Mucosa of descending colon (tissue), 3 donors: ENCODE measurements around the gene COL4A6. TPM values are rescaled to one million over a fixed set of nuclear protein-coding genes. Genes with fewer than 3 reads are reported as not detected.

ENCODE experiments used
- ATAC-seq: fragments of 200-7000 bp; cut with Tn5 transposase; one replicate; pipeline ENCODE4 v1.9.1; 2020; ENCODE audit warnings: mild to moderate bottlenecking, moderate library complexity
- DNase-seq, 3 donors: peaks; one replicate each; pipeline ENCODE4 v3.0.0-alpha.2; 2020
- H3K36me3 ChIP-seq: fragments of 200-600 bp; one replicate; pipeline ENCODE4 v1.8.0; 2021; ENCODE audit warnings: low read depth, mild to moderate bottlenecking
- H3K4me1 ChIP-seq: fragments of 200-600 bp; one replicate; pipeline ENCODE4 v1.8.0; 2021; ENCODE audit warnings: low read depth, mild to moderate bottlenecking
- H3K4me3 ChIP-seq: fragments of 200-600 bp; one replicate; pipeline ENCODE4 v1.8.0; 2021; ENCODE audit warnings: mild to moderate bottlenecking
- H3K9me3 ChIP-seq: fragments of 200-600 bp; one replicate; pipeline ENCODE4 v1.8.0; 2021; ENCODE audit warnings: mild to moderate bottlenecking
- intact Hi-C, 2 donors: fragments of 100-400 bp; cut with DNase I in 1 of 2; cut with micrococcal nuclease in 1 of 2; formaldehyde crosslinking; loops; one replicate each; pipeline versions ENCODE4 v1.11.0 to v1.11.1; 2022; cut with DNase I, micrococcal nuclease
- total RNA-seq, 3 donors: library from RNA; stranded (reverse); fragmentation: NEBNext Ultra II Directional in 2 of 3; extraction: Animal tissue kit (Norgen Biotek cat#: 25700) in 2 of 3; gene quantifications; one replicate each; pipeline versions ENCODE4 v1.2.1 to v1.2.4, GENCODE V29; 2021 to 2023
- TF ChIP-seq, protein P1 (sequence below): fragments of 200-600 bp; IDR thresholded peaks from one replicate; pipeline ENCODE4 v1.8.0; 2022; ENCODE audit warnings: antibody characterized with exemption, mild to moderate bottlenecking
- donor health status: DM: no; HTN: no; CAD: no; lungs with moderate emphysema.
- donor health status: DM: no; HTN: no; CAD: no.
- donor health status: DM: no; HTN: yes; CAD: no.

Gene COL4A6
- total RNA-seq, 3 donors from 2014 or later, result 0.35 to 0.81 (median 0.77) TPM

DNA sequence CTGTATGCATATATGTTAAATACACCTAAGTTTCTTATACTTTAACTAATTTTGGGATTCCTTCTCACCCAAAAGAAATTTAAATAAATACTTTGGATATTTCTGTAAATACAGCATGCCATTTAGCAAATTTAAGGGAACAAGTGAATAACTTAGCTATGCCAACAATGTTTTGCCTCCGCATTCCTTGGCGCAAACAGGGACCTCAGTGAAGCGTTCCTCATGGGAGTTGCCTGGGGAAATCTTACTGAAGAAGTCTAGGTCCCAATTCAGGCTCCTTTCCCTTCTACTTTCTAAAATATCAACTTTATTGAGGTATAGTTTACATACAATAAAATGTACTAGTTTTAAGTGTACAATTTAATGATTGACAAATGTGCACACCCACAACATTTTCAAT lies 26.4 kb upstream of the COL4A6 start:
- TF ChIP-seq, protein P1, sequence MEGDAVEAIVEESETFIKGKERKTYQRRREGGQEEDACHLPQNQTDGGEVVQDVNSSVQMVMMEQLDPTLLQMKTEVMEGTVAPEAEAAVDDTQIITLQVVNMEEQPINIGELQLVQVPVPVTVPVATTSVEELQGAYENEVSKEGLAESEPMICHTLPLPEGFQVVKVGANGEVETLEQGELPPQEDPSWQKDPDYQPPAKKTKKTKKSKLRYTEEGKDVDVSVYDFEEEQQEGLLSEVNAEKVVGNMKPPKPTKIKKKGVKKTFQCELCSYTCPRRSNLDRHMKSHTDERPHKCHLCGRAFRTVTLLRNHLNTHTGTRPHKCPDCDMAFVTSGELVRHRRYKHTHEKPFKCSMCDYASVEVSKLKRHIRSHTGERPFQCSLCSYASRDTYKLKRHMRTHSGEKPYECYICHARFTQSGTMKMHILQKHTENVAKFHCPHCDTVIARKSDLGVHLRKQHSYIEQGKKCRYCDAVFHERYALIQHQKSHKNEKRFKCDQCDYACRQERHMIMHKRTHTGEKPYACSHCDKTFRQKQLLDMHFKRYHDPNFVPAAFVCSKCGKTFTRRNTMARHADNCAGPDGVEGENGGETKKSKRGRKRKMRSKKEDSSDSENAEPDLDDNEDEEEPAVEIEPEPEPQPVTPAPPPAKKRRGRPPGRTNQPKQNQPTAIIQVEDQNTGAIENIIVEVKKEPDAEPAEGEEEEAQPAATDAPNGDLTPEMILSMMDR, result no peak
- Histone ChIP-seq H3K36me3 (no peaks in the 10 kb centered on the region), H3K9me3 (no peaks in the 10 kb centered on the region), H3K4me3 (no peak overlapping the region), H3K4me1 (no peaks in the 10 kb centered on the region)
- no peak for ATAC-seq
- intact Hi-C loops, result no loop called here
- DNase-seq, result no peak

DNA sequence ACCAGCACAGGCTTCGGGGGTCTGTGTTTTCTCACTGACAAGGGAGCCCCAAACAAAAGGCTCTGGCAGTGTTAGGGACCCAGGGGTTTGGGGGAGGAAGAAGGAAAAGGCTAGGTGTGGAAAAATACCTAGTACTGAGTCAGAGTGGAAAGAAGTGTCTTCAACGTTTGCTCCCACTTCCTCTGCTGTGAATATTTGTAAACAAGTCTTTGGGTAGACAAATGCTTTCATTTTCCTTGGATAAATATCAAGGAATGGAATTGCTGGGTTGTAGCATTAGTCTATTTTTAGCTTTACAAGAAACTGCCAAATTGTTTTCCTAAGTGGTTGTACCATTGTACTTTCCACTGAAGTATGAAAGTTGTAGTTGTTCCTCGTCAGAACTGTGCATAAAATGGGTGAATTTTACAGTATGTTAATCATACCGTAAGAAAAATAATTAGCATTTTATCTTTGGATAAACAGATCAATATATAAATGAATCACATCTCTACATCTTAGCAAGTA lies 18.8 kb upstream of the COL4A6 start:
- no peak for ATAC-seq
- Histone ChIP-seq H3K36me3 (no peaks in the 10 kb centered on the region), H3K9me3 (no peaks in the 10 kb centered on the region), H3K4me1 (no peaks in the 10 kb centered on the region), H3K4me3 (no peak overlapping the region)
- TF ChIP-seq, protein P1, result no peak
- intact Hi-C loops, result no loop called here
- DNase-seq, result no peak

DNA sequence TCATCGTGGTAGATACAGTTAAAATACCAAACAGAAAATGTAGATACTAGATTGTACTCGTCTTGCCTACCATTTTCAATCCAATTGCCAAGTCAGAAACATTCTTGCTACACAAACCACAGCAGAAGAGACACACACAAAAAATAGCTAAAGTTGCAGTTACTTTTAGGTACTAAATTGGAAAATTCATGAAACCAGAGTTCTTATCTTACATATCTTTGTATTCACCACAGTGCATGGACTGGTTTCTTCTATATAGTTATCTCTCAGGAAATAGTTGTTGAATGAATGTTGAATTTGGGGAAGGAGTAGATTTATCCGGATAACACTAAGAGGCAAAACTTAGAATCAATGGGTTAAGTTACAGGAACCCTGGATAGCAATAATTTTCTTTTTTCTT lies 15.6 kb upstream of the COL4A6 start:
- intact Hi-C loops, result no loop called here
- Histone ChIP-seq H3K9me3 (no peaks in the 10 kb centered on the region), H3K4me1 (no peaks in the 10 kb centered on the region), H3K4me3 (no peak overlapping the region), H3K36me3 (no peaks in the 10 kb centered on the region)
- ATAC-seq, result no peak
- DNase-seq, result no peak
- TF ChIP-seq, protein P1, result no peak

DNA sequence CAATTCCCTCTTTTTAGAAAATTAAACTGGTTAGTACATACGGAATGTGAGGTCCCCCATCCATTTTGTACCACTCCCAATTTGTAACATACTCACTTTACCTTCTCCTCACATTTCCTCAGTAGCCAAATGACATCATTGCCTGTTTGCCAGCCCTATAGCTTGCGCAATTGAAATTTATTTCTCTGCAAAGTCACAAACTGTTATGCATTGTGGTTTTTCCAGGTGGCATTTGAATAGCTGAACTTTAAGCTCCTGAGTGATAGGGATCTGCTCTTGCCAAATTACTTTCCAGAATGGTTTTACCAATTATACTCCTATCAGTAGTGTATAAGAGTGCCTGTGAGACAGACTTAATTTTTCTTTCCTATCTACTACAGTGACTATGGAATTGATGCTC lies 9.1 kb upstream of the COL4A6 start:
- H3K4me1 ChIP-seq, result no peaks in the 10 kb centered on the region
- DNase-seq (no peak), ATAC-seq (no peak)
- H3K9me3 ChIP-seq, result no peaks in the 10 kb centered on the region
- TF ChIP-seq, protein P1, result no peak
- intact Hi-C loops, result no loop called here
- H3K36me3 ChIP-seq, result no peaks in the 10 kb centered on the region
- no peak overlapping the region for H3K4me3 ChIP-seq

DNA sequence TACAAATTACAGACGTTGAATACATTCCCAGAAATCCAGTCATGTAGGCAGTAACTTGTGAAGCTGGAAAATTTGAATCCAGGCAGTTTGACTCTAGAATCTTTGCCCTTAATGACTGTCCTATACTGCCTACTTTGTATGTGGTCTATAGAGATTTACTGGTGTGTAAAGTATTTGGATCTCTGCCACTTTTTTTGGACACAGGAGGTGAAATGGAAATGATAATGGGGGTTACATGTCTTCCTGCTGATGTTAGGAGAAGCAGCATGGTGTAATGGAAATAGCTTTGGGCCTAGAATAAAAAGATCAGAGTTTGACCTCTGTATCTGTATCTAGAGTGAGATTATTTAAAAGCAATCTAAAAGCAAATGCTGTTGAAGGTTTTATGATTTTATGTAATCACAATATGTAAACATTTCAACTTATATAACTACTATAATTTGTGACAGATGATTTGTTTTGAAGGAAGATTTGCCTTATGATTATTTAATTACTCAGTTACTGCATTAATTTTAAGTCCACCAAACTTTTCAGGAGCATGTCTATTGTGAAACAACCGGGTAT lies 4.8 kb upstream of the COL4A6 start:
- ATAC-seq (no peak), DNase-seq (no peak)
- no peaks in the 10 kb centered on the region for H3K36me3 ChIP-seq
- TF ChIP-seq, protein P1, result no peak
- intact Hi-C loops, result no loop called here
- no peaks in the 10 kb centered on the region for H3K4me1 ChIP-seq
- H3K4me3 ChIP-seq, result no peak overlapping the region
- no peaks in the 10 kb centered on the region for H3K9me3 ChIP-seq
